GM19397 (cell line): ENCODE results near the gene TLR2.
"Not testable (repeated sequence)": the region's sequence is repeated elsewhere in the genome, so short reads cannot be mapped to it uniquely, and the experiment has no call there.

Experiments
- ATAC-seq: cut with Tn5 transposase; IDR thresholded peaks from one replicate; pipeline ENCODE4 v1.9.1; 2021; ENCODE audit warnings: mild to moderate bottlenecking, moderate library complexity; ENCODE audit not compliant: unreplicated experiment

Gene TLR2

GRCh38 chr4:153655928-153656327 lies 28.2 kb upstream of the TLR2 start:
- ATAC-seq: no peak

- ATAC-seq: no peak
Observed at GRCh38 chr4:153661215-153661822, 22.8 kb upstream of the TLR2 start.

GRCh38 chr4:153661908-153662307 lies 22.2 kb upstream of the TLR2 start:
- no peak for ATAC-seq

- no peak for ATAC-seq
Observed at GRCh38 chr4:153663667-153664066, 20.4 kb upstream of the TLR2 start.

GRCh38 chr4:153666505-153666904 lies 17.6 kb upstream of the TLR2 start:
- not testable (repeated sequence) for ATAC-seq

GRCh38 chr4:153668647-153669046 lies 15.4 kb upstream of the TLR2 start:
- no peak for ATAC-seq

GRCh38 chr4:153669838-153670237 lies 14.2 kb upstream of the TLR2 start:
- ATAC-seq: no peak

GRCh38 chr4:153676486-153676885 lies 7.6 kb upstream of the TLR2 start:
- ATAC-seq: no peak

GRCh38 chr4:153676984-153677383 lies 7.1 kb upstream of the TLR2 start:
- ATAC-seq: no peak

GRCh38 chr4:153679486-153679885 lies 4.6 kb upstream of the TLR2 start:
- no peak for ATAC-seq

- no peak for ATAC-seq
Observed at GRCh38 chr4:153683763-153684181, 308 bp upstream of the TLR2 start.

GRCh38 chr4:153684971-153685371 lies 891 bp downstream of the TLR2 start:
- ATAC-seq: no peak

- ATAC-seq: no peak
Observed at GRCh38 chr4:153704522-153704921, 20.4 kb downstream of the TLR2 start.

- ATAC-seq: no peak
Observed at GRCh38 chr4:153705743-153706468, 21.8 kb downstream of the TLR2 start.

GRCh38 chr4:153706519-153706918 lies 22.4 kb downstream of the TLR2 start:
- no peak for ATAC-seq

- no peak for ATAC-seq
Observed at GRCh38 chr4:153710681-153711080, 26.6 kb downstream of the TLR2 start.

GRCh38 chr4:153713866-153714646 lies 30.0 kb downstream of the TLR2 start:
- ATAC-seq: no peak

- ATAC-seq: no peak
Observed at GRCh38 chr4:153722036-153722435, 38.0 kb downstream of the TLR2 start.

- ATAC-seq: no peak
Observed at GRCh38 chr4:153724606-153725005, 40.5 kb downstream of the TLR2 start.

GRCh38 chr4:153725136-153725830 lies 41.2 kb downstream of the TLR2 start:
- ATAC-seq: no peak

GRCh38 chr4:153725831-153726154 lies 41.7 kb downstream of the TLR2 start:
- no peak for ATAC-seq
